ENCODE measurements around the gene ABTB2. TPM values are rescaled to one million over a fixed set of nuclear protein-coding genes. Genes with fewer than 3 reads are reported as not detected.

The ABTB2 gene
- total RNA-seq, 1 donor from 2014 or later = 12.1 TPM

DNA sequence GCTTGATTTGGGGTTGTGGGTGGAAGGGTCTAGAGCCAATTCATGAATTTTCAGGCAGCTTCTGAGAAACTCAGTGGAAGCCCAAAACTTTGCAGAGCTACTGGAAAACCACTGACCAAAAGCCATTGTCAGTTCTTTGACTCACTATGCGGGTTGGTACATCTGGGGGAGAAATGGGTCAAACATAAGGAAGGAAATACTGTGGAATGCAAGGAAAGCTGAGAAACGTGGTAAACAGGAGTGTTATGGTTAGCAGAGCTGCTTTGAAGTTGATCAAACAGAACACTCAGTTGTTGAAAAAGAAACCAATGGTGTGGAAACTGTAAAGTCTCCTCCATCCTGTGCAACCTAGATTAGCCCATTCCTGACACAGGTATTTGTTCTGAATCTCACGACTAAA is 6.3 kb upstream of the ABTB2 start:
- ATAC-seq (no peak), DNase-seq (no peak)
- intact Hi-C loops (cut with micrococcal nuclease) = loop anchor here (5.0 kb wide), 1 partner anchor 192 kb away; no protein-coding TSS in a partner anchor

DNA sequence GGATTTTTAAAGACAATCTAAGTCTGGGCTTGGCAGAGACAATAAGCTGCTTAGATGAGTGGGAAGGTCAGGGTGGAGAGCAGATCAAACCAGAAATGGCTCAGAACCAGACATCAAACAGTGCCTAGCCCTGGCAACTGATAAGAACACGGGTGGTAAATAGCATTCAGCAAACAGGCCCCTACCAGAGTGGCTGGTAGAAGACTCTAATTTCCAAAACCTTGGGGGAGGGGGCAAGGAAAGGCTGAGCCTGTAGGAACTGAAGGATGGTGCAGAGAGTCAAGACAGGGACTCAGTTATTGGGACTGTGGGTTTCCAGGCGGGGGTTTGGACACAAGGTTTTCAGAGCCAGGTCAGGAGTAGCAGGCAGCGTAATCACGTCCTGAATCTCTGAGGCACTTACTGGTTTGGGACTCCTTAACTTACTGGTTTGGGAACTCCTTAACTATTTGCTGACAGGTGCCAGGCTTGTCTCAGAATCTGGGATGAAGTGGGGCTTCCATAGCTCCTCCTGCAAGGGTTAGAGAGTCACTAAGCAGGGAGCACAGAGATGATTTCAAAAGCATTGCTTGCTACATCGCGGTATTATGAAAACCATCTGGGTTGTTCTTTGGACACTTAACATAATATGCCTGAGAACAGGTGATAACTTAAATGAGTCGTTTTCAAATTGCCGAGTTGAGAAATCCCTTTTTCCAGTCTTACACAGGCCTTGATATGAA is 5.7 kb upstream of the ABTB2 start:
- intact Hi-C loops (cut with micrococcal nuclease) = loop anchor here (5.0 kb wide), 1 partner anchor 191 kb away; no protein-coding TSS in a partner anchor
- ATAC-seq (no peak), DNase-seq (no peak)

DNA sequence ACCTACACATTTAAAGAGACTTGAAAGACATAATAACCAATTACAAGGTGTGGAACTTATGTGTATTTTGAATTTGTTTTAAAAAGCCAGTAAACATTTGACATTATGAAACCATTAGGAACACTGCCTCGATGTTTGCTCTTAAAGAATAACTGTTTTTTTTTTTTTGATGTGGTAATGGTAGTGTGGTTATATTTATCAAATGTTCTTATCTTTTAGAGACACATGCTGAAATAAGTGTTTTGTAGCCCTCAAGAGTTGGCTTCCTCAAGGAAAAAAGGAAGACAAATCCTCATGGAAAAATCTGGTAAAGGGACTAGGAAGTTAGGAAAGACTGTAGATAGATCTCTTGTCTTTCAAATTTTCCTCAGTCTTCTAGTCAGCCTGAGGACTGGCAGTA is 2.2 kb upstream of the ABTB2 start:
- intact Hi-C loops (cut with micrococcal nuclease) = loop anchor here (5.0 kb wide), 1 partner anchor 188 kb away; no protein-coding TSS in a partner anchor

DNA sequence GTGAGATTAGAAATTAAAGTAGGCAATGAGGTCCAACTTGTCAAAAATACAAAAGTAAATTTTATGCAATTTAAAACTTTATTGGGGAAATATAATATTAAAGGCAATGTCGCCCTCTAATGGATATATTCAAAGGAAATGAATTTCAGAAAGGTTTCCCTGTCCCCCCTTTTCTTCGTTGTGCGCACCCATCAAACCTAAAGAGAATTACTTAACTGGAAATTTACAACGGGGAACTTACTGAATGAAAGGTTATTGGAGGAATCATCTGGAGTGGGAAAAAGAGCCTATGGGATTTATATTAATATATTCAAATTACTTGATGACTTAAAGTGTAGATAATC is 1.7 kb upstream of the ABTB2 start:
- DNase-seq (no peak), ATAC-seq (no peak)
- intact Hi-C loops (cut with micrococcal nuclease) = no loop called here

More for the DNA sequence above, 2.2 kb upstream of the ABTB2 start:
- no peak for ATAC-seq
- DNase-seq = no peak

DNA sequence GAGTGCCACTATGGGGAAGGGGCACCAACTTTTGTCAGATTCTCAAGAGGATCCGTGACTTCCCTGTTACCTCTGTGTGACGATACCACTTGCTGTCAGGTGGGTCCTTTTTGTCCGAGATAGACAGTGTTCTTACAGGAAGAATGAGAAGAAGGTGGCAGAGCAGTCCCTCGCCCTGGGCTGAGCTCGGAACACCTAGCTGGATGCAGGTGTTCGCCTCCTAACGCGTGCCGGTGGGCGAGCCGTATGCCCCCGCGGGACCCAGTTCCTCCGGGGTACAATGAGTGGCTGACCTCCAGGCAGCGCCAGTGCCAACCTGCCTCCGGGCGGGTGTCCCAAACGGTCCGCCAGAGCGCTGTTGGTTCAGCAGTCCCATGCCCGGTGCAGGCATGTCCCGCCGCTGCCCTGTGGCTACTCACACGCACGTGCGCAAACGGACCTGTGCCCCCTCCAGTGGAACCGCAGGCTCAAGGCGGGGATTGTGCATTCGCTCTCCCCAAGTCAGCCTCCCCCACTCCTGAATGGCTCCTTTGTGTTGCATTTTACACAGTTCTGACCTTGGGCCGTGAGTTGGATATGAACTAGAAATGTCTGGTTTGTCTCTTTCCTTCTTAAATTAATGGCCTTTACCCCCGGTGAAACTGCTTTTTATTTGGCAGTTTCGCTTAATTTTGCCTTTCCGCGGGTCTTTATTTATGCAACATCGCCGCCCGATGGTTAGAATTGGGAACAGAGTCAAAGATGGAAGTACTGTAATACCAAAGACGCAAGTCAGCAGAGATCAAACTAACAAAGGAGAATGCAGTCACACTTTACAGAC is 1.1 kb upstream of the ABTB2 start:
- DNase-seq (peak; percentile 84), ATAC-seq (peak; percentile 48)
- intact Hi-C loops (cut with micrococcal nuclease) = no loop called here

DNA sequence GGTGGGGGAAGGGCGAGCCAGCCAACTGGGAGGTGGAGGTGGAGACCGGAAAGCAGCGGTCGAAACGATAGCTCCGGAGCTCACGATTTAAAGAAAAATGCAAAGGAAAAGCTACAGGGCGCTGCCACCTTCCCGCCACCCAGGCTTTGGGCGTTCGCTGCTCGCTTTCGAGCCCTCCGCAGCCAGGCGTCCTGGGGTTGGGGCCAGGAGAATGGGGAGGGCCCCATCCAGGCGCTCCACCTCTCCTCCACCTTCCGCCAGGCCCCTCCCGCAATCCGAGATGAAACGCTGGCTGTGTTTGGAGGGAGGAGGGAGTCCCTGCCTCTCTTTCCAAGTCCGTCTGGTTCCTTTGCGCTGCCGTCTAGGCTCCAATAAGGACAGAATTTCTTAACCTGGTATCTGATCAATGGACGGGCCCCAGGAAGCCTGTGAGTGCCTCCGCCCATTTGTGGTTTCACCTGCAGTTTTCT is 483 bp upstream of the ABTB2 start:
- peak; percentile 66 for DNase-seq
- intact Hi-C loops (cut with micrococcal nuclease) = no loop called here

DNA sequence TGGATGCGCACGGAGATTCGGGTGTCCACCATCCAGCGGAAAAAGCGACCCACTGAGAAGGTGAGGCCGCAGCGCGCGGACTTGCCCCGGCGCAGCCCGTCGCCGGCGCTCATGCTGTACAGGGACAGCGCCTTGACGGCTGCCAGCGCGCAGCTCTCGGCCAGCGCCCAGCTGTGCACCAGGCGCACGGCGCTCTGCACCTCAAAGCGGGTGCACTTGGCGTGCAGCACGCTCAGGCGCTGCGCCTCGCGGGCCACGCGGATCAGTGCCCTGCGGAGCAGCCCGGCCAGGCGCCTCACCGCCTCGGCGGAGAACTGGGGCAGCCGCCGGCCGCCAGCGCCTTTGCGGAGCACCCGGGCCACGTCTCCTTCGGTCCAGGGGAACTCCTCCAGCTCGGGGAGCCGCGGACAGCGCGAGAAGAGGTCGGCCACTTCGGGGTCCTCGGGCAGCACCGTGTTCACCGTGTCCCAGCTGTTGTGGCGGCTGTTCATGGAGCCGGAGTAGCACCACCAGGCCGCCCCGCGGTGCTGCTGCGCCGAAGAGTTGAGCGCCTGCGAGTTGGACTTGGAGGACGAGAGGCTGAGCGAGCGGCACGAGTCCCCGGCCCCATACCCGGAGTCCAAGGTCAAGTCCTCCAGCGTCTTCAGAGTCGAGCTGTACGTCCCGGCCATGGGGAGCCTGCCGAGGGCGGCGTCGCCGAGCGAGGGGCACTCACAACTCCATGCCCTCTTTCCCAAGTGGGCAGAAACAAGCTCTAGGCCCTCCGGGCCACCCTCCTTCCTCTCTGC is 703 bp downstream of the ABTB2 start:
- intact Hi-C loops (cut with micrococcal nuclease) = no loop called here
- ATAC-seq (peak; percentile 75), DNase-seq (peak; percentile 83)

More for the DNA sequence above, 483 bp upstream of the ABTB2 start:
- peak; percentile 33 for ATAC-seq

DNA sequence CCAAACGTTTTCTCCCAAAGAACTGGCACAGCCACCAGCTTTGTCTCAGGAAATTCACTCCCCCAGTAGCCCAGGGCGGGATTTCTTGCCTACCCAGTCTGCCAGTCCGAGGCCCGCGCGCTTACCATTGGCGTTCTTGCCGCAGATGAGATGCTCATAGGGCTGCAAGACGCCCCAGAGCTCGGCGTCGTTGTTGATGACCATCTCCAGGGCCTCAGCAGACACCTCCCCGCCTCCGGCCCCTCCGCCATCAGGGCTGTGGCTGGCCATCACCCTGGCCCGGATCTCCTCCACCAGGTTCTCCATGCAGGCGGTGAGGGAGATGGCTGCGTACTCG is 1.3 kb downstream of the ABTB2 start:
- no peak for DNase-seq
- intact Hi-C loops (cut with micrococcal nuclease) = no loop called here
- ATAC-seq = no peak

DNA sequence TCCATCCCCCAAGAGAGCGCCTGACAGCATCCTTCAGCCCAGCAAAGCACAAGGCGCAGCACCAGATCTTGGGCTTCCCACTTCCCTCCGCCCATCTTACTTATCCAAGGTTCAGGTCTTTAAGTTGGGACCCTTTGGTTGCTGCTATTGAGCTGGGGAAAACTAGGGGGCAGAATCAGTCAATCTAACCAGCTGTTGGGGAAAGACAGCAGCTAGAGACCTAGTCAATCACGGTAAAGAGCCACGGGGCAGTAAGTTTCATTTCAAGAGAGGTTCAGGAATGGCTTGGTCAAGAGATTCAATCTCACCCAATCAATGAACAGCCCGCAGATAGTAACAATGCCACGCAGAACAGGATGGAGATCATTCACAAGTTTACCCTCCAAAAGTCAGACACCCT is 1.7 kb downstream of the ABTB2 start:
- intact Hi-C loops (cut with micrococcal nuclease) = no loop called here

DNA sequence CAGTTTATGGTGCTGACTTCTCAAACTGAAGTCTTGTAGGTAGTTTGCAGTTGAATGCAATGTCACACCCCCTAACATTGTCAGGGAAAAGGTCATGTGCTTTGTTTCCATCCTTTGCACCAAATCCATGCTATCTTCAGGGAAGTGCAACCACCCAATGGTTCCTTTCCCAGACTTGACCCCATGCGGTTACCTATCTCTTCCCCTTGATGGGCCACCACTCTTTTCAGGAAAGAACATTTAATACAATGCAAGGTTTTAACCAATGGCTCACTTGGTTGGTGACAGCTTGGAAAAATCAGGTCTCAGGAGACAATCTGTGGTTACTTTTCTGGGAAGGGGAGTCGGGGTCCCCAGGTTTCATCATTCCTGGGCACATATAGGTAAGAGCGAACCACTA is 2.1 kb downstream of the ABTB2 start:
- ATAC-seq (no peak), DNase-seq (no peak)
- intact Hi-C loops (cut with micrococcal nuclease) = no loop called here

More for the DNA sequence above, 1.7 kb downstream of the ABTB2 start:
- DNase-seq = no peak
- no peak for ATAC-seq

DNA sequence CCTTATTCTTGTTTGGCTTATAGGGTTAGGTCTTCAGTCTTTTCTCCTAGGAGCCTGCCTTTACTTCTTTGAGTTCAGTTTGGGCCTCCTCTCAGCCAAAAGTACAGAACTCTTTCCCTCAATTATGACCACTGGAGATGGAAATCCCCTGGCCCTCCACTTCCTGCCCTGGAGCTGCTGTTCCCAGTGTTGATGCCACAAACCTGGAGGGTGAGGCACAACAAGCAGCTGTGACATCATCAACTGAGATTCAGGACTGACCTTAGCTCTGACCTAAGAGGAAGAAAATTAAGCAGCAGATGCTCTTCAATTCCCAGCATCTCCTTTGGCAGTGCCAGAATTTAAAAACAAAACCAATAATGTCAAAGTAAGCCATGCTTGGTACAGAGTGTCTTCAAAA is 3.0 kb downstream of the ABTB2 start:
- ATAC-seq = no peak
- intact Hi-C loops (cut with micrococcal nuclease) = no loop called here
- no peak for DNase-seq

DNA sequence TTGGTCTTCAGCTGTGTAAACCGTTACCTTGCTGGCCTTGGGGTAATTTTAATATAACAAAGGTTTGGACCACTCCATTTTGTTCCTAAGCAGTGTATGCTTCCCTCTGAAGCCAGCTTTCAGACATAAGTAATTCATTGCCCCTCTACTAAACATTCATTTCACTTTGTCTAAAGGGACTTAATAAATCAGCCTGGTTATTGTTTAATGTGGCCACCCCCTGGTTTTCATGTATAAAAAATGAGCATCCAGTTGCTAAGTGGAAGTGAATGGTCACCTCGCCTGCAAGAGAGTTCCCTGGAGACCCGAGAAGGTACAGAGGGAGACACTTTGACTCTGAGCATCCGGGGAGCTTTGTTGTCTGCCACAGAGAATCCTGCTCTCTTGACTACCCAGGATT is 3.9 kb downstream of the ABTB2 start:
- ATAC-seq (no peak), DNase-seq (no peak)
- intact Hi-C loops (cut with micrococcal nuclease) = no loop called here

DNA sequence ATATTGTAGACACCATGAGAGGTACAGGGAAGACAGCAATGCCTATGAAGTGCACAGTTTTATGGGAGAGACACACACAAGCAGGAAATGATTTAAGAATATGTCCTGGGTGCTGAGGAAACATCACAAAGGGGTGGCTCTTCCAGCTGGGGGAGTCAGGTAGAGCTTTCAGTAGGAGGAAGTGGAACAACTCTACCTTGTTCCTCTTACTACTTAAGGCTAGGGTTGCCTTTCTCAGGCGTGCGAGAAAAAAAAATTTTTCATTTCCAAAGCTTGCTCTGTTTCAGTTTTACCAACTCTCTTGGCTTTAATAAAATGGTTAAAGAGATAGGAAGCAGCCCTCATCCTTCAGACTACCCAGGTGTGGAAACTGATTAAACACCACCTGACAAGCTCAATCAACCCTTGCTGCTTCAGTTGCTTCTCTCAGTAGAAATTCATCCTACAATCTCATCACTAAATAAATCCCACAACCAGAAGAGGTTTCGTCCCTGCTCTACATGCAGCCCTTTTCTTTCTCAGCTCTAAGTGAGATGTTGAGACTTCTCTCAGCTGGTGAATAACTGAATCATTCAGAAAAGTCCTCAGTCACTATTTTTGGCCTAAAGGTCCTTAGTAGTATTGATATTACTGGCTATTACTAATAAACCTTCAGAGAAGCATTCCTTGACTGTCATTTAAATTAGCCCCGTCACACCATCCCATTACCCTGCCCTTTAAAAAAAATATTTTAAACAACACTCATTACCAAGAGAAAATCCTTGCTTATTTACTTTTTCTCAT is 5.9 kb downstream of the ABTB2 start:
- intact Hi-C loops (cut with micrococcal nuclease) = no loop called here
- no peak for ATAC-seq
- DNase-seq = no peak

DNA sequence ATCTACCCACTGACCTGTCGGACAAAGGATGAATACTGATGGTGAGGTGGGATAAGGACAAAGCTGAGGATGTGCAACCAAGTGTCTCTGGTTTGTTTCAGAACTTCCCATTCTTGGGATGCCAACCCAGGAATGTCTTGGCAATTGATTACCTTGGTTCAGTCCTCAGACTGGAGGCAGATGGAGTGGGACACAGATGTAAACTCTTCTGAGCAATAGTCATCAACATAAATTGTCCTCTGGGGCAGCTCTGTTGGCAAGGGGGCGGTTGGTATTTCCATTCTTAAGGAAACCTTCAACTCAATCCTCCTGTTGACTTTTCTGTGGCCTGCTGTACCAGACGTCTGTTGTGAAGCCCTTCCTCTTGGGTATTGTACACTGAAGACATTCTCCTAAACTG is 6.8 kb downstream of the ABTB2 start:
- ATAC-seq = no peak
- DNase-seq = no peak
- intact Hi-C loops (cut with micrococcal nuclease) = no loop called here

DNA sequence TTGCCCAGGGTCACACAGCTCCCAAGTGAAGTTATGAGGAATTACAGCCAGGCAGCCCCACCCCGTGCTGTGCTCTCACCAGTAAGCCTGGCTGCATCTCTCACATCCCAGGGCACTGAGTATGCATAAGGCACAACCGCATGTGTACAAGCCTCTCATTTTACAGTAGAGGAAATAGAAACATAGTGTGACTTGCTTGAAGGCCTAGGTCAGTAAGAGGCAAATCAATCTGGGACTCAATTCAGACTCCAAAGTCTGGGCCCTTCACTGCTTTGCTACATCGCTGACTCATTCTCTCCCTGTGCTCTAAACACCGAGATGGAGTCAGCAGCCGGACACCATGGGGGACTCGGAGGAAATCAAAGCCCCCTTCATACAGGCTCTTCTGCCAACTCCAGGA is 7.9 kb downstream of the ABTB2 start:
- intact Hi-C loops (cut with micrococcal nuclease) = loop anchor here (10.0 kb wide), 1 partner anchor 95 kb away; no protein-coding TSS in a partner anchor
- ATAC-seq (no peak), DNase-seq (no peak)

DNA sequence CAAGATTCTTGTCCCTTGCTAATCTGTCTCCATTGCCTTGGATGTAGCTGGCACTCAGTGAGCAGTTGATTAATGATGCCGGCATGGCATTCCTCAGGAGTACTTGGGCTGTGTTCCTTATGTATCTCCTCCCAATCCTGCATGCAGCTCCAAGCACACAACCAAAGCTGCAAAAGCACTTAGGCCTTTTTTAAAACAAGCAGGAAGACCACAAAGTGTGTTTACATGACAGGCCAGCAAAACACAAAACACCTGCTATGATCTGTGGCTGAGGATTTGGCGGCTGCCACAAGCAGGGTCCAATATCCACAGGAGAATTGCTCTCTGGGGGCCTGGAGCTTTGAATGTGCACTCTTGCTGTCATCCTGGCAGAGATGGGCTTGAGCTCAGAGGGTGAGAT is 8.9 kb downstream of the ABTB2 start:
- no peak for ATAC-seq
- intact Hi-C loops (cut with micrococcal nuclease) = loop anchor here (10.0 kb wide), 1 partner anchor 94 kb away; no protein-coding TSS in a partner anchor
- no peak for DNase-seq

DNA sequence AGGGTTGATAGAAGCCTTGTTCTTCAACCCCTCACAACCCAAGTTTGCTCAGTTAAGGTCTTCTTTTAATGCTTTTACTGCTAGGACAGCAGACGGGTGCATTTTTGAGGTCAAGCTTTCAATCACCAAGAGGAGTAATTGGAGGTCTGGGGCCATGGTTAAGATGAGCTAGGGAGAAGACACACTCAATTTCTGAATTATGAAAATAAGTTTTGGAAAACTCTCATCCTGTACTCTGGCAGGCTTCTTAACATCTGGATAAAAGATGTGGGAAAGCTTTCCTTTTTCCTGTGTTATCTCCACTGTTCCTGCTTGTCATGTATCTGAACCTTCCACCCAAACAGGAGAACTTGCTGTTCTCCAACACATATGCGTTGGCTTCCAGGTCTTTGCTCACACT is 9.7 kb downstream of the ABTB2 start:
- intact Hi-C loops (cut with micrococcal nuclease) = loop anchor here (10.0 kb wide), 1 partner anchor 93 kb away; no protein-coding TSS in a partner anchor
- peak; percentile 31 for ATAC-seq

DNA sequence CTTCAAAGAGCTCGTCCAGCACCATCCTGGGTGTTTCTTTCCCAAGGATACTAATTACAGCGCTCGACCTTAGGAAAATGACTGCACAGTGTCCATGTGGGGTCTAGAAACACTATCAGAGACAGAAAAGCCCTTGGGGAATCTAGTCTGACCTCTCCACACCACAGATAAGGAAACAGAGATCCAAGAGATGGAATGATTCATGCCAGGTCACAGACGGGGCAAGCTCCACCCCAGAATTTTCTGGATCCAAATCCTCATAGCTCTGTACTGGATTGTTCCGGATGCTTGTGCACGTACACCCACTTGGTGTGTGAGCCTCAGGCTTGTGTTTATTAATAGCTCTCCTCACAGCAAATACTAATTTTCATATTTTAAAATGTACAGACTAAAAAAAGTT is 11.3 kb downstream of the ABTB2 start:
- intact Hi-C loops (cut with micrococcal nuclease) = loop anchor here (10.0 kb wide), 1 partner anchor 92 kb away; no protein-coding TSS in a partner anchor
- ATAC-seq (peak; percentile 67), DNase-seq (peak; percentile 34)

More for the DNA sequence above, 9.7 kb downstream of the ABTB2 start:
- no peak for DNase-seq
